Activated CD8-positive, alpha-beta memory T cell treated with anti-CD3 and anti-CD28 coated beads for 1 hour (primary cell): ENCODE measurements around the gene HMGB1.
"Not testable (repeated sequence)": the region's sequence is repeated elsewhere in the genome, so short reads cannot be mapped to it uniquely, and the experiment has no call there.

Experiments used
- DNase-seq, 2 donors: peaks; one replicate each; pipeline ENCODE4 v3.0.0-alpha.2; 2020; ENCODE audit warnings: low read depth in 1 of 2; ENCODE audit errors: extremely low read depth in 1 of 2

HMGB1 gene

GRCh38 chr13:30466841-30467252 lies 1.1 kb upstream of the HMGB1 start:
- no peak for DNase-seq

DNA sequence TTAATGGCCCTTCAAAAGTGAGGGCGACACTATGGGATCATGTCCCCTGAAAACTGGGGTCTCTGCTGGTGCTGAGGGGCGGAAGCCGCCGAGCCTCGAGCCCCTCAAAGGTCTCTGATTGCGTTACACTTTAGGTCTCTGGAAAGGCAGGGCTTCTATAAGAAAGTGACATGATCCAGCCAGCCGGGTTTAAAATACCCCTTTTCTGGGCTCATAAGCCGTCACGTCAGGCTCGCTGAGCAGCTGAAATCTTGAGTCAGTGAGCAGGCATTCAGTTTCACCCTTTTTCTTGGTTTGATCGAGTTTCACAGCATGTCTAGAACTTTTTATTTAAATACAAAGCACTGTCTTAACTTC lies 600 bp upstream of the HMGB1 start:
- DNase-seq, result no peak

DNA sequence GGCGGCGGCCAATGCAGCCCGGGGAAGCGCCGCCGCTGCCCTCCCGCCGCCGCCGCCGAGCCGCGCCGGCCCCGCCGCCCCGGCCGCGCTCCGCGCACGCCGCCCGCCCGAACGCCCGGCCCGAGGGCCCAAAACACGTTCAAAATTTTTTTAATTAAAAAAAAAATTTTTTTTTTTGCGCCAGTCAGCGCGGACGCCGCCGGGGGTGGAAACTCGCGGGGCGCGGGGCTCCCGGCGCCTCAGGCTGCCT lies 468 bp downstream of the HMGB1 start:
- peak in 1 of 2 donors; percentile 1 for DNase-seq

DNA sequence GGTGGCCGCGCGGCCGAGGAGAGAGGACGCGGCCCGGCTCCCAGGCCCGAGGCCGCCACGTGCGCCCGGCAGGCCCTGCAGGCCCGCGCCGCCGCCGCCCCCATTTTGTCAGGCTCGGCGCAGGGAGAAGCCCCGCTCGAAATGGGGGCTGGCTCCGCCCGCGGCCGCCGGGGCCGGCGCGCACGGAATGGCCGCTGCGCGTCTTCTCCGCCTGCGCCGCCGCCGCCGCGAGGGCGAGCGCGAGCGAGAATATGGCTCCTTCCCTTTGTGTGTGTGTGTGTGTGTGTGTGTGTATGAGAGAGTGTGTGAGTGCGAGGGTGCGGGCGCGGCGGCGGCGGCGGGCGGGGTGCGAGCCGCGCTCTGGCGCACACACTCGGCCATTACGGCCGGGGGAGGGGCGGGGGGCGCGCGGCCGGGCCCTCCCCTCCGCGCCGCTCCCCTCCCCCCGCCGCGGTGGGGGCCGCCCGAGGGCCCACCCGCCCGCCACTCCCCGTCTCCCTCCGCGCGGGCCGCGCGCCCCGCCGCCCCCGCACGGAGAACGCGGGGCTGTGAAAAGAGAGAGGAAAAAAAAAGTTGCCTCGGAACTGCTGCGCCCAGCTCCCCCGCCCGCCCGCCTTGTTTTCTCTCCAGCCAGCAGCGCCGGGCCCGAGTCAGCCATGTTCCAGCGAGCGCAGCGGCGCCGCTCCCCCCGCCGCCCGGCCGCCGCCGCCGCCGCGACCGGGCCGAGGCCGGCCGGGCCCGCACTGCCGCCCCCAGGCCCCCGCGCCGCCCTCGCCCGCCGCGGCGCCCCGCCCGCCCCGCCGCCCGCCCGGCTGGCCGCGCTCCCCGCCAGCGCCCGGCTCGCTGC lies 1.0 kb downstream of the HMGB1 start:
- peak; percentile 61 for DNase-seq

DNA sequence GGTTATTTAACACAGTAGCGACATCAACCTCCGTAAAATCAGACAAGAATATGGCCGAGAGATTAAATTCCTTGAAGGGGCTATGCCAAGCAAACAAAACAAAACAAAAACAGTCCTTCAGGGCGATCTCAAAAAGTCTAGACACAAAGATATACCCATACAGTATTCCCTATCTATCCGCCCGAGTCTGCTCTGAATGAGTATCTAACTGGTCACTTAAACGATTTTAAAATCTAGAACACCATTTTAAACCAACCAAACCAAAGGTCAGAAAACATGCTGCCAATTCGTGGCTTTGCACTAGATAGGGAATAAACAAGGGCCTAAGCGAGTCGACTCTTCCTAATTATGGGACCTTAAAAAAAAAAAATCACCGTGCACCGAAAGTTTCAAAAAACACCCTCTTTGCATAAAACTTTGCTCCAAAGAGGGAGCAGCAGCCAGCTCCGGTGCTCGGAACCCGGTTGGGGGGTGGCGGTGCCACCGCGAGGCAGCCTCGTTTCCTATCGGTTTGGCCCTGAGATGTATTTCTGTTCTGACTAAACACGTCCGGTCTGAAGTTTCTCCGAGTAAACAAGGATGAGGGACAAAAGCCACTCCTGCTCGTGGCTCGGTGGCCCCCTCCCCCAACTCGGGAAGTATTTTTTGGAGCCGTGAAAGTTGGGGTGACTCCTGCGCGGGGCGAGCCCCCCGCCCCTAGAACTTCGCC lies 1.8 kb downstream of the HMGB1 start:
- DNase-seq, result peak; percentile 19 to 48

GRCh38 chr13:30461279-30462066 lies 4.3 kb downstream of the HMGB1 start:
- not testable (repeated sequence) for DNase-seq

GRCh38 chr13:30457306-30457891 lies 8.3 kb downstream of the HMGB1 start:
- DNase-seq, result no peak

DNA sequence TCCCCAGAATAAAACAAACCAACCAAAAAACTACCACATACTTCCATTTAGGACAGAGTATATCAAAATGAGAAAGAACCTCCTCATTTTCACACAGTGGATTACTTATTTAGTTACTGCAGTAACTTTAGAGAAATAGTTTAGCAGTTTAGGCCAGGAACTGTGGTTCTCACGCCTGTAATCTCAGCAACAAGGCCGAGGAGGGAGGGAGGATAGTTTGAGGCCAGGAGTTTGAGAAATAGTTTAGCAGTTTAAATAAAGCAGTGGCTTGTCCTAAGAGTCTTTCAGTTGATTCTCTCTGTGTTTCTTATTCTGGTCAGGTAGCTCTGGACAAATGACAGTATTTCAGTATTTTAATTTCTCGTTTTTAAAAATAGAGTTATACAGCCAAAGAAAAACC lies 9.4 kb downstream of the HMGB1 start:
- no peak for DNase-seq

GRCh38 chr13:30454991-30455390 lies 10.7 kb downstream of the HMGB1 start:
- DNase-seq, result no peak

DNA sequence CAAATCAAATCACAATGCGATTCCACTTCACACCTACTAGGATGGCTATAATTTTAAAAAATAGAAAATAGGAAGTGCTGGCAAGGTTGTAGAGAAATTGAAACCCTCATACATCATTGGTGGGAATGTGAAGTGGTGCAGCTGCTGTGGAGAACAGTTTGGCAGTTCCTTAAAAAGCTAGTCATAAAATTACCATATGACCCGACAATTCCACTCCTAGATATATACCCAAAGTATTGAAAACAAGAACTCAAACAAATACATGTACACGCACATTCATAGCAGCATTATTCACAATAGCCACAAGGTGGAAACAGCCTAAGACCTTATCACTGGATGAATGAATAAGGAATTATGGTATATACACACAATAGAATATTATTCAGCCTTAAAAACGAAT lies 12.0 kb downstream of the HMGB1 start:
- DNase-seq, result no peak

DNA sequence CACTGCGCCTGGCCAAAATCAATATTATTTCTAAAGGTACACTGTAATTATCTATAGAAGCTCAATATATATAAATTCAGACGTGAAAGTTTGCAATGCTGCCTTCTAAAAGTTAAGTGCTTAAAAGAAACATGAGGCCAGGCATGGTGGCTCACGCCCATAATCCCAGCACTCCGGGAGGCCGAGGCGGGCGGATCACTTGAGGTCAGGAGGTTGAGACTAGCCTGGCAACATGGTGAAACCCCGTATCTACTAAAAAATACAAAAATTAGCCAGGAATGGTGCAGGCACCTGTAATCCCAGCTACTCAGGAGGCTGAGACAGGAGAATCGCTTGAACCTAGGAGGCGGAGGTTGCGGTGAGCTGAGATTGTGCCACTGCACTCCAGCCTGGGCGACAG lies 14.3 kb downstream of the HMGB1 start:
- not testable (repeated sequence) for DNase-seq

- no peak for DNase-seq
These were observed 15.7 kb downstream of the HMGB1 start for GRCh38 chr13:30450066-30450465.

GRCh38 chr13:30448441-30448840 lies 17.3 kb downstream of the HMGB1 start:
- no peak for DNase-seq

GRCh38 chr13:30446126-30446500 lies 19.6 kb downstream of the HMGB1 start:
- DNase-seq, result no peak

GRCh38 chr13:30443957-30444404 lies 21.8 kb downstream of the HMGB1 start:
- DNase-seq, result no peak

- not testable (repeated sequence) for DNase-seq
These were observed 22.2 kb downstream of the HMGB1 start for GRCh38 chr13:30443491-30443890.

- no peak for DNase-seq
These were observed 22.8 kb downstream of the HMGB1 start for GRCh38 chr13:30442926-30443325.

DNA sequence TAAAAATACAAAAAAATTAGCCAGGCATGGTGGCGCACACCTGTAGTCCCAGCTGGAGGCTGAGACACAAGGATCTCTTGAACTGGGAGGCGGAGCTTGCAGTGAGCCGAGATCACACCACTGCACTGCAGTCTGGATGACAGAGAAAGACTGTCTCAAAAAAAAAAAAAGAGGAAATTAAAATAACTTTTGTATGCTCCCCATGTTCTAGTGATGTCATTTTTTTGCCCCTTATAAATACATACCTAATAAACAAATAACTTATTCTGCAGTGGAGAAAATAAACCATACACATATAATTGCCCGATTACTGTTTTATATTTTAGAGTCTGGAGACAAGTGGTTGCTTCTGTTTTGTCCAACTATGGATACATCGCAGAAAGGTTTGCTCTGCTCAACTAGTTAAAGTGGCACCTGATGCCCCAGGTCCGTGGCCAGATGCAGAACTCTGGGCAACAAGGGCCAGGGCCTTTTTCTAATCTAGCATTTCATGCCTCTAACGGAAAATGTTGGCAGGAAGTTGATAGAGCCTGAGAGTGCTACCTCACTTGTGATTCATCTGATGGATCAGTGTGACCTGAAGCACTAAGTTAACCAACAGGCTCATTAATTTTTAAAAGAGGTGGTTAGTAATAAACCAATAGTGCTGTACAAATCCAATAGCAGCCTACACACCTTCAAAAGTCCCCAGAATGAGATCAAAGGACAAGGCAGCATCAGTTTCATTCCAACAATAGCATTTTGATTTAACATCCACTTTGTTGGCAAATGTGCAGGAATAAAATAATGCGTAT lies 24.6 kb downstream of the HMGB1 start:
- DNase-seq, result no peak

DNA sequence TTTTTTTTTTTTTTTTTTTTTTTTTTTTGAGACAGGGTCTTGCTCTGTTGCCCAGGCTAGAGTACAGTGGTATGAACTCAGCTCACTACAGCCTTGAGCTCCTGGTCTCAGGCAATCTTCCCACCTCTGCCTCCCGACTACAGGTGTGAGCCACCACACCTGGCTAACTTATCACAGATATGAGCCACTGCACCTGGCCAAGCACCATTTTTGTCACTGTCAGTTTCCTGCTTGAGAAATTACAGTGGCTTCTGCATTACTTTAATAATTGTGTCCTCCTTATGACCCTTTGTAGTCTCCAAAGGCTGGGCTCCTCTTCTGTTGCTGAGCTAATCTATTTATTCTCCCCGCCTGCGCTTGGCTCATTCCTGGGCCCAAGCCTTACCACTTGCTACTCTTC lies 27.4 kb downstream of the HMGB1 start:
- DNase-seq, result no peak

- no peak for DNase-seq
These were observed 28.6 kb downstream of the HMGB1 start for GRCh38 chr13:30437177-30437576.
